Activated CD4-positive, alpha-beta memory T cell treated with anti-CD3 and anti-CD28 coated beads for 36 hours (primary cell): ENCODE measurements around the gene LGALSL. TPM values are rescaled to one million over a fixed set of nuclear protein-coding genes. Genes with fewer than 3 reads are reported as not detected.

Source experiments
- CTCF ChIA-PET: fragments of 350-600 bp; sonication (Branson Sonifier 250); formaldehyde crosslinking; loops from one replicate; lab custom pipeline; 2021; ENCODE audit warnings: antibody characterized with exemption, inconsistent platforms; lab: Charles Lee
- POLR2A ChIA-PET: fragments of 350-600 bp; sonication (Branson Sonifier 250); formaldehyde crosslinking; loops from one replicate; lab custom pipeline; 2021; ENCODE audit warnings: antibody characterized with exemption; lab: Charles Lee
- DNase-seq: peaks from one replicate; pipeline ENCODE4 v3.0.0-alpha.2; 2020
- H3K27ac Mint-ChIP-seq: one replicate; pipeline ENCODE4 v1.8.0; 2021; ENCODE audit warnings: mixed read lengths
- H3K27me3 Mint-ChIP-seq: one replicate; pipeline ENCODE4 v1.8.0; 2021; ENCODE audit warnings: mixed read lengths
- H3K36me3 Mint-ChIP-seq: one replicate; pipeline ENCODE4 v1.8.0; 2021; ENCODE audit warnings: mixed read lengths
- H3K4me1 Mint-ChIP-seq: one replicate; pipeline ENCODE4 v1.8.0; 2021; ENCODE audit warnings: low read depth, mixed read lengths
- H3K4me3 Mint-ChIP-seq: one replicate; pipeline ENCODE4 v1.8.0; 2021; ENCODE audit warnings: mild to moderate bottlenecking, mixed read lengths
- H3K9me3 Mint-ChIP-seq: one replicate; pipeline ENCODE4 v1.8.0; 2021; ENCODE audit warnings: mixed read lengths
- intact Hi-C: fragments of 100-400 bp; cut with micrococcal nuclease; formaldehyde crosslinking; loops from one replicate; pipeline ENCODE4 v1.15.1; 2023
- total RNA-seq, 2 experiments: library from RNA; stranded (reverse); gene quantifications; one replicate each; pipeline ENCODE4 v1.2.3, GENCODE V29; 2021

The LGALSL gene
- total RNA-seq, 2 experiments from 2014 or later = 1.3 to 1.5 TPM

DNA sequence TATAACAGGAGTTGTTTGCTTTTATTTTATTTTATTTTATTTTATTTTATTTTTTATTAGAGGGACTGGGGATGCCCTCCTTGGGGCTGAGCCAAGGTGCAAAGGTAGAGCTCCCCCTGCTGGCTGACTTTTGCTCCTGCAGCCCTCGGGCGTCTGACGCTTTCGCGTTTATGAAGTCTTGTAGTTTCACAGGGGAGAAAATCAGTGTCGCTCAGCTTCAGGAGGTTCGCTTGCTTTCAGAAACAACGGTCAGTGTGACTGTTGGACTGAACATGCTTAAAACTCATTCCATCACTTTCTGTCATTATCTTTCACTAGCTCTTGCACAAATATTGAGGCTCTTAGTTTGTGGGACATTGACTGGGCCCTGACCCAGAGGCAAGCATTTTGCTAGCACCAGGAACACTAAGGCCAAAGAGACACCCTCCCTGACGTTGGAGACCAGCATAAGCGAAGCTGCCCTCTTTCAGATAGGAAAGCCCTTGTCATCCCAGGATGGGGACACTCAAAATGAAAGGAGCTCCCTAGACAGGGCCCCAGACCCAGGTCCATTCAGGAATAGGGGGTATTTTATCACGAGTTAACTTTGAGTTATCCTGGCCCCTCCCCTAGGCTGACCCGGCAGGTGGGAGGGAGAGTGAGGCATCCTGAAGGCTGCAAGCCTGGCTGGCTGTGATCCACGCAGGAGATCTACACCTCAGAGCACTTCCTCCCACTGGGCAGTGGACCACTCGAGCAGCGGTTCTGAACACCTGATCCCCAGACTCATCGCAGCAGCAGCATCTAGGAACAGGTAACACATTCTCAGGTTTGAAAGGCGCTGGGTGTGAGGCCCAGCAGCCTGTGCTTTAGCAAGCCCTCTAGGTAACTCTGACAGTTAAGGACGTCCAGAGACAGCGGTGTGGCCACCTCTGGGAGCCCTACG, 34.4 kb downstream of the LGALSL start:
- H3K4me3 Mint-ChIP-seq = no peak overlapping the region
- no peak overlapping the region for H3K27ac Mint-ChIP-seq
- ChIA-PET CTCF (interaction anchor here (0.7 to 16.6 kb wide), 71 partner anchors 8 to 556 kb away, joined by 3 to 368 read pairs (median 5); partner anchors contain the start of gene AFTPH), POLR2A (interaction anchor here (0.5 to 1.2 kb wide), 3 partner anchors 46 to 406 kb away, joined by 3 to 5 read pairs (median 4); no protein-coding TSS in a partner anchor)
- H3K9me3 Mint-ChIP-seq = no peaks in the 10 kb centered on the region
- DNase-seq = peak; percentile 85
- peaks cover 10% of the 10 kb centered on the region for H3K4me1 Mint-ChIP-seq
- H3K36me3 Mint-ChIP-seq = no peaks in the 10 kb centered on the region
- intact Hi-C loops = loop anchor here (1.0 to 5.0 kb wide), 3 partner anchors 96 to 439 kb away; no protein-coding TSS in a partner anchor
- peaks cover under 1% of the 10 kb centered on the region for H3K27me3 Mint-ChIP-seq

DNA sequence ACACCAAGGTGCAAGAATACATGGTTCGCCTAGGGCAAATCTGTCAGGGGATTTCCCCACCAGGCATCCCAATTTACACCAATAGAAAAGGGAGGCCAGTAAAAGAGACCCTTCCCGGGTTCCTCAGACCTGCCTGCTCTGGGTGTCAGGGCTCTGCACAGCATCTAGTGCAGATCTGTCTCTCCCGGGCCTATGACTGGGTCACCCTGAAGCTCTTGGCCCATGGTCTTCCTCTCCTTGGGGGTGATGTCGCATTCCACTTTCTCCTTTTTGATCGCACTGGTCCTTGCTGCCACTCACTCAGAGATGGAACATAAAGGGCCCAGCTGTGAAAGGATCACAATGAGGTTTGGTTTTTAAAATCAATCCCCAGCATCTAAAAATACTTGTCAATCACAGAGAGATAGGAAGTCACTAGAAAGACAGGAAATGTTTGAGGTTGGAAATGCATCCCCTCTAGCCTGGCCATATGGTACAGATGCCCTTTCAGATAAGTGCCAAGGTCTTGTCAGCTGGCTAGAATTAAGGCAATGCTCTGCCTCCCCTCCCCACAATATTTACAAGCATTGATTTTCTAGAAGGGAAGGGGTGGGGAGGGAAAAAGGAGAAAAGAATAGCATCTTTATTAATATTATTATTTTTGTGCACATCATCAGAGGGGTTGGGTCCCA, 35.3 kb downstream of the LGALSL start:
- no peak overlapping the region for H3K4me3 Mint-ChIP-seq
- H3K36me3 Mint-ChIP-seq = no peaks in the 10 kb centered on the region
- H3K27me3 Mint-ChIP-seq = peaks cover 5% of the 10 kb centered on the region
- intact Hi-C loops = loop anchor here (5.0 kb wide), 1 partner anchor 97 kb away; no protein-coding TSS in a partner anchor
- ChIA-PET CTCF (interaction anchor here (0.9 to 16.6 kb wide), 8 partner anchors 11 to 443 kb away, joined by 3 to 368 read pairs (median 11); partner anchors contain the start of gene AFTPH), POLR2A (no interaction called here)
- no peak for DNase-seq
- H3K27ac Mint-ChIP-seq = no peak overlapping the region
- H3K4me1 Mint-ChIP-seq = peaks cover 10% of the 10 kb centered on the region
- H3K9me3 Mint-ChIP-seq = no peaks in the 10 kb centered on the region

- ChIA-PET CTCF (interaction anchor here (0.8 to 16.6 kb wide), 3 partner anchors 138 to 442 kb away, joined by 3 to 368 read pairs (median 4); no protein-coding TSS in a partner anchor), POLR2A (no interaction called here)
- no peak overlapping the region for H3K27ac Mint-ChIP-seq
- H3K4me3 Mint-ChIP-seq = no peak overlapping the region
- no peak for DNase-seq
- intact Hi-C loops = no loop called here
- no peaks in the 10 kb centered on the region for H3K36me3 Mint-ChIP-seq
- peaks cover 10% of the 10 kb centered on the region for H3K4me1 Mint-ChIP-seq
- H3K27me3 Mint-ChIP-seq = peaks cover 5% of the 10 kb centered on the region
- no peaks in the 10 kb centered on the region for H3K9me3 Mint-ChIP-seq
Measured at GRCh38 chr2:64491426-64491825, 37.5 kb downstream of the LGALSL start.

- Mint-ChIP-seq H3K4me1 (peaks cover 10% of the 10 kb centered on the region), H3K9me3 (no peaks in the 10 kb centered on the region), H3K27ac (no peak overlapping the region), H3K36me3 (no peaks in the 10 kb centered on the region), H3K27me3 (peaks cover 11% of the 10 kb centered on the region), H3K4me3 (no peak overlapping the region)
- DNase-seq = no peak
- POLR2A ChIA-PET = no interaction called here
- intact Hi-C loops = no loop called here
- CTCF ChIA-PET = interaction anchor here (0.8 to 16.6 kb wide), 2 partner anchors 138 to 163 kb away, joined by 4 to 368 read pairs; no protein-coding TSS in a partner anchor
Measured at GRCh38 chr2:64492272-64492671, 38.3 kb downstream of the LGALSL start.

- no peak for DNase-seq
- H3K4me1 Mint-ChIP-seq = peaks cover 10% of the 10 kb centered on the region
- no peaks in the 10 kb centered on the region for H3K9me3 Mint-ChIP-seq
- POLR2A ChIA-PET = no interaction called here
- peaks cover 14% of the 10 kb centered on the region for H3K27me3 Mint-ChIP-seq
- intact Hi-C loops = no loop called here
- H3K4me3 Mint-ChIP-seq = no peak overlapping the region
- CTCF ChIA-PET = interaction anchor here (1.9 kb wide), 1 partner anchor 162 kb away, joined by 8 read pairs; no protein-coding TSS in a partner anchor
- H3K27ac Mint-ChIP-seq = no peak overlapping the region
- H3K36me3 Mint-ChIP-seq = no peaks in the 10 kb centered on the region
Measured at GRCh38 chr2:64492821-64493220, 38.9 kb downstream of the LGALSL start.

- Mint-ChIP-seq H3K9me3 (no peaks in the 10 kb centered on the region), H3K4me1 (peaks cover 3% of the 10 kb centered on the region), H3K27me3 (peaks cover 14% of the 10 kb centered on the region), H3K36me3 (no peaks in the 10 kb centered on the region), H3K4me3 (no peak overlapping the region), H3K27ac (no peak overlapping the region)
- CTCF ChIA-PET = interaction anchor here (1.9 kb wide), 1 partner anchor 163 kb away, joined by 8 read pairs; no protein-coding TSS in a partner anchor
- intact Hi-C loops = no loop called here
- POLR2A ChIA-PET = no interaction called here
- DNase-seq = no peak
Measured at GRCh38 chr2:64493788-64494187, 39.8 kb downstream of the LGALSL start.

DNA sequence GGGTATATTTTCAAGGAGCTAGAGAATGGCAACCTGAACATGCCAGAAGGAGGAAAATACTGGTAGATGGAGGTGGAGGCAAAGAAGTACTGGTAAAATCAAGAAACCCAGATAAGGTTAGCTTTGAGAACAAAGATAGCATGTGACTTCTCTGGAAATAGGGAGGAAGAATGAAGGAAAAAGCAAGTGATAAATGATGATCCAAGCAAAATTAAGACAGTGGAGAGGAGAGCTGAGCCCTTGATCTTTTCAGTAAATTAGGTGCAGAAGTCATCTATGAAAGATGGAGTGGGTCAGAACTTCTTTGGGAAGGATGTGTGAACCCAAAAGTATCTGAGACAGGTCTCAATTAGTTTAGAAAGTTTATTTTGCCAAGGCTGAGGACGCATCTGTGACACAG, 44.5 kb downstream of the LGALSL start:
- H3K4me3 Mint-ChIP-seq = no peak overlapping the region
- DNase-seq = no peak
- ChIA-PET CTCF (interaction anchor here (0.8 to 3.1 kb wide), 2 partner anchors 11 to 449 kb away, joined by 3 to 27 read pairs; no protein-coding TSS in a partner anchor), POLR2A (no interaction called here)
- H3K27ac Mint-ChIP-seq = no peak overlapping the region
- peaks cover 17% of the 10 kb centered on the region for H3K27me3 Mint-ChIP-seq
- no peaks in the 10 kb centered on the region for H3K9me3 Mint-ChIP-seq
- H3K4me1 Mint-ChIP-seq = peaks cover 10% of the 10 kb centered on the region
- H3K36me3 Mint-ChIP-seq = no peaks in the 10 kb centered on the region
- intact Hi-C loops = no loop called here

DNA sequence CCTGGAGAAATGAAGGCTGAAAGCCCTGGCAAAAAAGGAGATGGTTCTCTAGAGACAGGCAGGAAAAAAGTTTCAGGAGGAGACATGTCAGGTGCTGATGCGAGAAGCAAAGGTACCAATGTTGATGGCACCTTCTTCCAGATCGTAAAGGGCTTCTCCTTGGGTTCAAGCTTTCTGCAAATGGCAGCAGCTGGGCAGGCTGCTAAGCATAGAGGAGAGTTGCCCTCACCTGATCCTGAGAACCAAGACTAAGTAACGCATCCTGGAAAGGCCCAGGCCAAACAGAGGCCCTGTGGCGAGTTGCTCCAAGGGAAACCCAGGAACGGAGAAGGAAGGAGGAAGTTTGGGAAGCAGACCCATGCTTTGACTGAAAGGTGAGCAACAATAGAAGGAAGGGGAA, 46.6 kb downstream of the LGALSL start:
- Mint-ChIP-seq H3K27ac (no peak overlapping the region), H3K4me1 (peaks cover 10% of the 10 kb centered on the region), H3K36me3 (no peaks in the 10 kb centered on the region), H3K4me3 (no peak overlapping the region), H3K27me3 (peaks cover 16% of the 10 kb centered on the region), H3K9me3 (no peaks in the 10 kb centered on the region)
- DNase-seq = no peak
- ChIA-PET CTCF (interaction anchor here (0.7 to 3.1 kb wide), 2 partner anchors 13 to 765 kb away, joined by 3 to 27 read pairs; no protein-coding TSS in a partner anchor), POLR2A (no interaction called here)
- intact Hi-C loops = no loop called here

DNA sequence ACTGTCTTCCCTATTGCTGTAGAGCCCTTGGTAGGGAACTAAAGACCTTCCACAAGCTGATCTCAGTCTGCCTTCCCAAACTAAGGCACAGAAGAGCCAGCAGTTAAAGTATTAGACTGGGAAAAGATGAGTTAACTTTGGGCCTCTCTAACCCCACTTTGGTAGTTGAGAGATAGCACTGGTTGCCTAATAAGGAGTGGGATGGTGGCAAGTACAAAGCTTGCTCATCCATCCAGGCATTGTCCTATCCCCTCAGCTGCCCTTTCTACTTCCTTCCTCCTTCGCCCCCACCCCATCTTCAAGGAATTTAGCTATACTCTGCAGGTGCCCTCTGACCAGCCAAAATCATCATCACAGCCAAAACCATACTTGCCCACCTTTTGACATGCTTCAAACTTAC, 48.0 kb downstream of the LGALSL start:
- no peaks in the 10 kb centered on the region for H3K36me3 Mint-ChIP-seq
- H3K27me3 Mint-ChIP-seq = peaks cover 14% of the 10 kb centered on the region
- no peak overlapping the region for H3K4me3 Mint-ChIP-seq
- H3K4me1 Mint-ChIP-seq = peaks cover 10% of the 10 kb centered on the region
- no peaks in the 10 kb centered on the region for H3K9me3 Mint-ChIP-seq
- no peak for DNase-seq
- ChIA-PET POLR2A (no interaction called here), CTCF (interaction anchor here (0.7 to 1.4 kb wide), 3 partner anchors 14 to 451 kb away, joined by 3 to 7 read pairs (median 4); no protein-coding TSS in a partner anchor)
- intact Hi-C loops = no loop called here
- no peak overlapping the region for H3K27ac Mint-ChIP-seq

DNA sequence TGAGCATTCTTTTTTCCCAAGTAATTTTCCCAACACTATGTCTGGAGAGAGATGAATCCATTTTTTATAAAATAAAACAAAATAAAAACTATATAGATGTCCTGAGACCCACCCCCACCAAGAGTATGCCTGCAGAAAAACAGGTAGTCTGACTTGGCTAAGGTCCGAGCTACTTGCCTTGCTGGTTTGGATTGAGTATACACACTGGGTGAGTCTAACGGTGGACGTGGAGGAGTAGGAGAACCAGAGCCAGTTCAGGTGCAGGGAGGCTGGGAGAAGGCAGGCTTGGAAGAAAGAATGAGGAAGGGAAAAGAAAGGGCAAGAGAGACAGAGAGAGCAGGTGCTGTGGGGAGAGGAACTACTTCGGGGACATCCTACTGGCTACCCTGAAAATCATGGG, 48.9 kb downstream of the LGALSL start:
- ChIA-PET CTCF (interaction anchor here (0.7 kb wide), 1 partner anchor 458 kb away, joined by 3 read pairs; no protein-coding TSS in a partner anchor), POLR2A (no interaction called here)
- no peaks in the 10 kb centered on the region for H3K9me3 Mint-ChIP-seq

GRCh38 chr2:64504774-64505720, 51.1 kb downstream of the LGALSL start:
- no peak overlapping the region for H3K27ac Mint-ChIP-seq
- intact Hi-C loops = no loop called here

More for the DNA sequence above, 48.9 kb downstream of the LGALSL start:
- Mint-ChIP-seq H3K27ac (no peak overlapping the region), H3K4me1 (peaks cover 10% of the 10 kb centered on the region), H3K4me3 (no peak overlapping the region), H3K36me3 (no peaks in the 10 kb centered on the region), H3K27me3 (peaks cover 9% of the 10 kb centered on the region)
- intact Hi-C loops = no loop called here
- no peak for DNase-seq

More at GRCh38 chr2:64504774-64505720, 51.1 kb downstream of the LGALSL start:
- Mint-ChIP-seq H3K27me3 (peaks cover 6% of the 10 kb centered on the region), H3K36me3 (no peaks in the 10 kb centered on the region), H3K4me1 (peaks cover 3% of the 10 kb centered on the region), H3K9me3 (no peaks in the 10 kb centered on the region), H3K4me3 (no peak overlapping the region)
- DNase-seq = no peak
- POLR2A ChIA-PET = no interaction called here
- CTCF ChIA-PET = interaction anchor here (0.9 to 2.1 kb wide), 2 partner anchors 18 to 174 kb away, joined by 3 to 9 read pairs; no protein-coding TSS in a partner anchor
